ENCODE measurements around the gene ZMYM4.

The ZMYM4 gene

GRCh38 chr1:35319988-35320713 is 51.6 kb downstream of the ZMYM4 start:
- Histone ChIP-seq H3K9ac (ENCODE audit: low read depth, low read length, poor library complexity, severe bottlenecking) (no peak overlapping the region), H4K20me1 (ENCODE audit: insufficient read depth, low read length, poor library complexity, severe bottlenecking) (peaks cover 10% of the 10 kb centered on the region), H3K27me3 (ENCODE audit: insufficient read depth, low read length, poor library complexity, severe bottlenecking) (no peaks in the 10 kb centered on the region), H3F3A (ENCODE audit: low read depth) (no peaks in the 10 kb centered on the region), H3K4me1 (ENCODE audit: insufficient read depth, low read length, poor library complexity, severe bottlenecking) (no peaks in the 10 kb centered on the region), H3K9me2 (replicated peaks; ENCODE audit: low read depth, low read length) (no peaks in the 10 kb centered on the region), H3K4me3 (ENCODE audit: low read length, poor library complexity, severe bottlenecking) (no peak overlapping the region), H3K36me3 (ENCODE audit: insufficient read depth, low read length) (peaks cover 4% of the 10 kb centered on the region; the same call in 1 of the 2 replicates), H2AFZ (ENCODE audit: low read length) (no peak overlapping the region), H3K79me2 (ENCODE audit: insufficient read depth, low read length) (peaks cover 43% of the 10 kb centered on the region; the same call in 1 of the 2 replicates), H3K9me3 (ENCODE audit: insufficient read depth, low read depth, low read length) (no peaks in the 10 kb centered on the region), H3K4me2 (ENCODE audit: low read depth, low read length, poor library complexity, severe bottlenecking) (no peak overlapping the region)
- TF ChIP-seq, protein P1, sequence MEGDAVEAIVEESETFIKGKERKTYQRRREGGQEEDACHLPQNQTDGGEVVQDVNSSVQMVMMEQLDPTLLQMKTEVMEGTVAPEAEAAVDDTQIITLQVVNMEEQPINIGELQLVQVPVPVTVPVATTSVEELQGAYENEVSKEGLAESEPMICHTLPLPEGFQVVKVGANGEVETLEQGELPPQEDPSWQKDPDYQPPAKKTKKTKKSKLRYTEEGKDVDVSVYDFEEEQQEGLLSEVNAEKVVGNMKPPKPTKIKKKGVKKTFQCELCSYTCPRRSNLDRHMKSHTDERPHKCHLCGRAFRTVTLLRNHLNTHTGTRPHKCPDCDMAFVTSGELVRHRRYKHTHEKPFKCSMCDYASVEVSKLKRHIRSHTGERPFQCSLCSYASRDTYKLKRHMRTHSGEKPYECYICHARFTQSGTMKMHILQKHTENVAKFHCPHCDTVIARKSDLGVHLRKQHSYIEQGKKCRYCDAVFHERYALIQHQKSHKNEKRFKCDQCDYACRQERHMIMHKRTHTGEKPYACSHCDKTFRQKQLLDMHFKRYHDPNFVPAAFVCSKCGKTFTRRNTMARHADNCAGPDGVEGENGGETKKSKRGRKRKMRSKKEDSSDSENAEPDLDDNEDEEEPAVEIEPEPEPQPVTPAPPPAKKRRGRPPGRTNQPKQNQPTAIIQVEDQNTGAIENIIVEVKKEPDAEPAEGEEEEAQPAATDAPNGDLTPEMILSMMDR (conservative IDR thresholded peaks at IDR 0.05; ENCODE audit: low read length) = no peak
- TF ChIP-seq EZH2phosphoT487 (IDR thresholded peaks at IDR 0.05; ENCODE audit: borderline replicate concordance) = no peak

- H3F3A ChIP-seq (ENCODE audit: low read depth) = no peaks in the 10 kb centered on the region
- no peak for TF ChIP-seq EZH2phosphoT487 (IDR thresholded peaks at IDR 0.05; ENCODE audit: borderline replicate concordance)
- TF ChIP-seq, protein P1 (conservative IDR thresholded peaks at IDR 0.05; ENCODE audit: low read length) = no peak
- peaks cover 4% of the 10 kb centered on the region; the same call in 1 of the 2 replicates for H3K36me3 ChIP-seq (ENCODE audit: insufficient read depth, low read length)
- H3K27me3 ChIP-seq (ENCODE audit: insufficient read depth, low read length, poor library complexity, severe bottlenecking) = no peaks in the 10 kb centered on the region
- no peaks in the 10 kb centered on the region for H3K9me2 ChIP-seq (replicated peaks; ENCODE audit: low read depth, low read length)
- no peak overlapping the region for H3K9ac ChIP-seq (ENCODE audit: low read depth, low read length, poor library complexity, severe bottlenecking)
- H2AFZ ChIP-seq (ENCODE audit: low read length) = no peak overlapping the region
- H4K20me1 ChIP-seq (ENCODE audit: insufficient read depth, low read length, poor library complexity, severe bottlenecking) = peaks cover 12% of the 10 kb centered on the region
- no peaks in the 10 kb centered on the region for H3K4me1 ChIP-seq (ENCODE audit: insufficient read depth, low read length, poor library complexity, severe bottlenecking)
- no peak overlapping the region for H3K4me2 ChIP-seq (ENCODE audit: low read depth, low read length, poor library complexity, severe bottlenecking)
- H3K79me2 ChIP-seq (ENCODE audit: insufficient read depth, low read length) = peaks cover 40% of the 10 kb centered on the region; the same call in 1 of the 2 replicates
- no peak overlapping the region for H3K4me3 ChIP-seq (ENCODE audit: low read length, poor library complexity, severe bottlenecking)
- no peaks in the 10 kb centered on the region for H3K9me3 ChIP-seq (ENCODE audit: insufficient read depth, low read depth, low read length)
Observed at GRCh38 chr1:35320937-35321336, 52.4 kb downstream of the ZMYM4 start.

DNA sequence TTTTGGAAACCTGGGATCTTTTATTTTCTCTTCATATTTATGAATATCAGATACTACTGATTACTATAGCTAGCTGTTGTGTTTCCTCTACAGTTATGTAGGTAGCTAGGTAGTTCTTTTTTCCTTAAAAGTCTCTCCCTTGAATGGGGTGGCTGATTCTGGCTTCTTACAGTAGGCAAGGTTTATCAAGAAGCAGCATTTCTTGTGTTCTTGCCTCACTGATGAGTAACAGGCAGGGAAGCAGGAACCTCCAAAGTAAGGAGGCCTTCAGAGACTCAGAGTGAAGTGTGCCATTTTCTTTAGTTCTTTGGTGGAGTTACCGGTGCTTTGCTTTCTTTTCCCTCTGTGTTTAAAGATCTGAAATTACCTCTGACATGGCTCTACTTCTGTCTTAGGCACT is 56.0 kb downstream of the ZMYM4 start:
- Histone ChIP-seq H3K4me2 (ENCODE audit: low read depth, low read length, poor library complexity, severe bottlenecking) (no peak overlapping the region), H3K4me3 (ENCODE audit: low read length, poor library complexity, severe bottlenecking) (no peak overlapping the region), H3K9ac (ENCODE audit: low read depth, low read length, poor library complexity, severe bottlenecking) (no peak overlapping the region), H3K9me2 (replicated peaks; ENCODE audit: low read depth, low read length) (no peaks in the 10 kb centered on the region), H2AFZ (ENCODE audit: low read length) (no peak overlapping the region), H4K20me1 (ENCODE audit: insufficient read depth, low read length, poor library complexity, severe bottlenecking) (peaks cover 12% of the 10 kb centered on the region), H3K36me3 (ENCODE audit: insufficient read depth, low read length) (peaks cover 12% of the 10 kb centered on the region; the same call in 1 of the 2 replicates), H3K27me3 (ENCODE audit: insufficient read depth, low read length, poor library complexity, severe bottlenecking) (no peaks in the 10 kb centered on the region), H3K9me3 (ENCODE audit: insufficient read depth, low read depth, low read length) (no peaks in the 10 kb centered on the region), H3F3A (ENCODE audit: low read depth) (no peaks in the 10 kb centered on the region), H3K79me2 (ENCODE audit: insufficient read depth, low read length) (peaks cover 36% of the 10 kb centered on the region; the same call in 1 of the 2 replicates), H3K4me1 (ENCODE audit: insufficient read depth, low read length, poor library complexity, severe bottlenecking) (no peaks in the 10 kb centered on the region)
- TF ChIP-seq EZH2phosphoT487 (IDR thresholded peaks at IDR 0.05; ENCODE audit: borderline replicate concordance) = no peak
